HG03558 (cell line): ENCODE results near the gene HTR6.

Experiments
- ATAC-seq: cut with Tn5 transposase; IDR thresholded peaks from one replicate; pipeline ENCODE4 v1.9.1; 2021; ENCODE audit warnings: moderate number of reproducible peaks; ENCODE audit not compliant: unreplicated experiment; ENCODE audit errors: extremely low read depth

The HTR6 gene

DNA sequence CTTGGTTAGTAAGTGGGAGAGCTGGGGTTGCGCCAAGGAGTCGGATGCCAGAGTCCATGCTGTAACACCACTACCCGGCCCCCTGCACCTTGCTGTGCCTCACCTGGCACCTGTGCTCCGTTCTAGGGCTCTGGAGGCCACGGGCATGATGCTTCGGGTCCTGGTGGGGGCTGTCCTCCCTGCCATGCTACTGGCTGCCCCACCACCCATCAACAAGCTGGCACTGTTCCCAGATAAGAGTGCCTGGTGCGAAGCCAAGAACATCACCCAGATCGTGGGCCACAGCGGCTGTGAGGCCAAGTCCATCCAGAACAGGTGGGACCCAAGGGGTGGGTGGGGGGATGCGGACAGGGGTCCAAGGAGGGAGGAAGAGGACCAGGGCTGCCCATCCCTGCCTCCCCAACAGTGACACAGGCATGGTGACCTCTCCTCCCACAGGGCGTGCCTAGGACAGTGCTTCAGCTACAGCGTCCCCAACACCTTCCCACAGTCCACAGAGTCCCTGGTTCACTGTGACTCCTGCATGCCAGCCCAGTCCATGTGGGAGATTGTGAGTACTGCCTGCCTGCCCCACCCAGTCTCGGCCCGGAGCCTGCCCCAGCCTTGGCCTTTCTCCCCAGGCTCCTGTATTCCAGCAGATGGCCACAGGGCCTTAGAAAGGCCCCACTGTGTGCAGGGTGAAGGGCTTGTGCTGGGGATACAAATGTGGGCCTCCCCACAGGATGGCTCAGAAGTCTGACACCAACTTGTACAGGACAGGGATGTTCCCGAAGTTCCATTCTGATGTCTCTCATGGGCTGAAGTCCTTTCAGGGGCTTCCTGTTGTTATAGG, 9.6 kb upstream of the HTR6 start:
- no peak for ATAC-seq

GRCh38 chr1:19655718-19656080, 9.0 kb upstream of the HTR6 start:
- no peak for ATAC-seq

- no peak for ATAC-seq
Measured at GRCh38 chr1:19656134-19656779, 8.4 kb upstream of the HTR6 start.

- no peak for ATAC-seq
Measured at GRCh38 chr1:19656780-19657466, 7.8 kb upstream of the HTR6 start.

- no peak for ATAC-seq
Measured at GRCh38 chr1:19657511-19657910, 7.2 kb upstream of the HTR6 start.

- ATAC-seq = no peak
Measured at GRCh38 chr1:19658186-19658585, 6.5 kb upstream of the HTR6 start.

- ATAC-seq = no peak
Measured at GRCh38 chr1:19661721-19662228, 2.9 kb upstream of the HTR6 start.

- ATAC-seq = no peak
Measured at GRCh38 chr1:19662313-19662712, 2.4 kb upstream of the HTR6 start.

- ATAC-seq = no peak
Measured at GRCh38 chr1:19665186-19665495, 466 bp downstream of the HTR6 start.

DNA sequence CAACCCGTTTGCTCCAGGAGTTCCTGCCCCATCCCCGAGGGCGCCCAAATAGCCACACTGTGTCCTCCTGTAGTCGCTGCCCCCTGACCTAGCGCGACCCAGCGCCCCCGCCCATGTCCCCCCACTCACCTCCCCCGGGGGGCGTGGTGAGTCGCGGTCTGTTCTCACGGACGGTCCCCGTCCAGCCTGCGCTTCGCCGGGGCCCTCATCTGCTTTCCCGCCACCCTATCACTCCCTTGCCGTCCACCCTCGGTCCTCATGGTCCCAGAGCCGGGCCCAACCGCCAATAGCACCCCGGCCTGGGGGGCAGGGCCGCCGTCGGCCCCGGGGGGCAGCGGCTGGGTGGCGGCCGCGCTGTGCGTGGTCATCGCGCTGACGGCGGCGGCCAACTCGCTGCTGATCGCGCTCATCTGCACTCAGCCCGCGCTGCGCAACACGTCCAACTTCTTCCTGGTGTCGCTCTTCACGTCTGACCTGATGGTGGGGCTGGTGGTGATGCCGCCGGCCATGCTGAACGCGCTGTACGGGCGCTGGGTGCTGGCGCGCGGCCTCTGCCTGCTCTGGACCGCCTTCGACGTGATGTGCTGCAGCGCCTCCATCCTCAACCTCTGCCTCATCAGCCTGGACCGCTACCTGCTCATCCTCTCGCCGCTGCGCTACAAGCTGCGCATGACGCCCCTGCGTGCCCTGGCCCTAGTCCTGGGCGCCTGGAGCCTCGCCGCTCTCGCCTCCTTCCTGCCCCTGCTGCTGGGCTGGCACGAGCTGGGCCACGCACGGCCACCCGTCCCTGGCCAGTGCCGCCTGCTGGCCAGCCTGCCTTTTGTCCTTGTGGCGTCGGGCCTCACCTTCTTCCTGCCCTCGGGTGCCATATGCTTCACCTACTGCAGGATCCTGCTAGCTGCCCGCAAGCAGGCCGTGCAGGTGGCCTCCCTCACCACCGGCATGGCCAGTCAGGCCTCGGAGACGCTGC, 1.1 kb downstream of the HTR6 start:
- no peak for ATAC-seq

DNA sequence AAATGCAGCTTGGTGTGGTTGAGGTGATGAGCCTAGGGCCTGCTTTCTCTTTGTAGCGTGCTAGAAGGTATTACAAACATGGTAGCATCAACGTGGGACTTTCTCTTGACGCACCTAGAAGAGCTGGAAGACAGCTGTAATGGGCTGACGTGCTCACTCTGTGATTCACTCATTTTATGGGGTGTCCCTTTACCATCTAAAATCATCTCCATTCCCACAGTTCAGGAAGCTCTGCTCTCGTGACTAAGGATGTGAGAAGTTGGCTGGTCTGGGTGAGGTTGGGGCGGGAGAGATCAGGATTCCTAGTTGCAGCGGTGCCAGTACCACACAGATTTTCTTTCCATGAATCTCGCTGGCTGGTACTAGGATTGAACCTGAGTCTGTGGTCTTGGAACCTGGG, 4.2 kb downstream of the HTR6 start:
- ATAC-seq = no peak

GRCh38 chr1:19670787-19671186, 6.1 kb downstream of the HTR6 start:
- no peak for ATAC-seq

DNA sequence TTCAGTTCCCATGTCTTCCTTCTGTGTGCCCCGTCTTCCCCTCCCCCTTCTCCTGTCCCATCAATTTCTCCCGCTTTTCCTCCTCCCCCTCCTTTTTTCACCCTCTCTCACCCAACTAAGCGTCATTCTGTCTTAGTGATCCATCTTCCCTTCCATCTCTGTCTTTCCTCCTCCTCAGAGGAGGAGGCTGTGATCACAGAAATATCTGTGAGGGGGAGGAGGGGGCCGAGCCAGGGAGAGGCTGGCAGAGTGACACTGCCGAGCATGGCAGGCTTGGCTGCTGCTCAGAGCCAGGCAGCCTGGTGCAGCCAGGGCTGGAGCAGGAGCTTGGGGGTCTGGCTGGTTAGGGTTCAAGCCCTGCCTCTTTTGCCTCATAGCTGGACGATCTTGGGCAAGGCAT, 7.6 kb downstream of the HTR6 start:
- ATAC-seq = no peak

GRCh38 chr1:19675797-19676196, 11.1 kb downstream of the HTR6 start:
- no peak for ATAC-seq

GRCh38 chr1:19676438-19676922, 11.8 kb downstream of the HTR6 start:
- no peak for ATAC-seq

- no peak for ATAC-seq
Measured at GRCh38 chr1:19678493-19678892, 13.8 kb downstream of the HTR6 start.

- no peak for ATAC-seq
Measured at GRCh38 chr1:19678931-19679453, 14.3 kb downstream of the HTR6 start.

GRCh38 chr1:19679691-19680090, 15.0 kb downstream of the HTR6 start:
- ATAC-seq = no peak

GRCh38 chr1:19680644-19681043, 16.0 kb downstream of the HTR6 start:
- no peak for ATAC-seq

GRCh38 chr1:19682257-19682656, 17.6 kb downstream of the HTR6 start:
- ATAC-seq = no peak
